ENCODE measurements around the gene MEGF9.
A peak's percentile ranks its signal among the peaks of the same experiment; 100 is the strongest.

Gene MEGF9

GRCh38 chr9:120612218-120612617 is 102.1 kb downstream of the MEGF9 start:
- Histone ChIP-seq H3K36me3 (ENCODE audit: control insufficient read depth, low read length) (no peaks in the 10 kb centered on the region), H3K4me1 (ENCODE audit: control insufficient read depth, low read length) (no peaks in the 10 kb centered on the region), H3K4me3 (ENCODE audit: low read length) (no peak overlapping the region), H3K9me3 (ENCODE audit: control insufficient read depth, insufficient read depth, low read length) (no peaks in the 10 kb centered on the region), H3K79me2 (ENCODE audit: control insufficient read depth, low read length) (no peaks in the 10 kb centered on the region), H4K20me1 (ENCODE audit: control insufficient read depth, insufficient read depth, low read depth, low read length) (no peaks in the 10 kb centered on the region), H3F3A (ENCODE audit: control insufficient read depth, insufficient read depth) (no peaks in the 10 kb centered on the region), H3K9me2 (replicated peaks; ENCODE audit: control insufficient read depth, low read length) (no peaks in the 10 kb centered on the region), H3K27me3 (ENCODE audit: control insufficient read depth, low read length) (no peaks in the 10 kb centered on the region), H3K27ac (ENCODE audit: low read depth, low read length) (no peak overlapping the region), H3K4me2 (ENCODE audit: low read length) (no peak overlapping the region)
- TF ChIP-seq EZH2phosphoT487 (IDR thresholded peaks at IDR 0.05; ENCODE audit: borderline replicate concordance, low read length) (no peak), CTCF (IDR thresholded peaks at IDR 0.05; ENCODE audit: low read depth, low read length, poor library complexity, severe bottlenecking) (peak; percentile 36)

DNA sequence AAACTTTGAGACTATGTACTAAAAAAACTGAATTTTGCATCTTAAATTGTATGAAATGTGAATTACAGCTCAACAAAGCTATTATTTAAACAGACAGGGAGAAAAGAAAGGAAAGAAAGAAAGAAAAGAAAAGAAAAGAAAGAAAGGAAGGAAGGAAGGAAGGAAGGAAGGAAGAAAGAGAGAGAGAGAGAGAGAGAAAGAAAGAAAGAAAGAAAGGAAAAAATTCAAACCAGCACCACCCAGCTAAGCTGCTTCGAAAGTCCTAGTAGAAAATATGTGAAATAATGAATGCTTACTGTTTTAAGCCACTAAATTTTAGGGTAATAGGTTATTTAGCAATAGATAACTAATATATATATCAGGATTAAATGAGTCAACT is 102.6 kb downstream of the MEGF9 start:
- H3K36me3 ChIP-seq (ENCODE audit: control insufficient read depth, low read length): no peaks in the 10 kb centered on the region
- H3K9me2 ChIP-seq (replicated peaks; ENCODE audit: control insufficient read depth, low read length): no peaks in the 10 kb centered on the region
- H3F3A ChIP-seq (ENCODE audit: control insufficient read depth, insufficient read depth): no peaks in the 10 kb centered on the region
- H3K4me1 ChIP-seq (ENCODE audit: control insufficient read depth, low read length): no peaks in the 10 kb centered on the region
- TF ChIP-seq CTCF (IDR thresholded peaks at IDR 0.05; ENCODE audit: low read depth, low read length, poor library complexity, severe bottlenecking) (no peak), EZH2phosphoT487 (IDR thresholded peaks at IDR 0.05; ENCODE audit: borderline replicate concordance, low read length) (no peak)
- no peaks in the 10 kb centered on the region for H4K20me1 ChIP-seq (ENCODE audit: control insufficient read depth, insufficient read depth, low read depth, low read length)
- H3K27me3 ChIP-seq (ENCODE audit: control insufficient read depth, low read length): no peaks in the 10 kb centered on the region
- no peak overlapping the region for H3K27ac ChIP-seq (ENCODE audit: low read depth, low read length)
- no peaks in the 10 kb centered on the region for H3K9me3 ChIP-seq (ENCODE audit: control insufficient read depth, insufficient read depth, low read length)
- no peak overlapping the region for H3K4me3 ChIP-seq (ENCODE audit: low read length)
- no peaks in the 10 kb centered on the region for H3K79me2 ChIP-seq (ENCODE audit: control insufficient read depth, low read length)
- no peak overlapping the region for H3K4me2 ChIP-seq (ENCODE audit: low read length)

- no peaks in the 10 kb centered on the region for H3K36me3 ChIP-seq (ENCODE audit: control insufficient read depth, low read length)
- no peak for TF ChIP-seq CTCF (IDR thresholded peaks at IDR 0.05; ENCODE audit: low read depth, low read length, poor library complexity, severe bottlenecking)
- no peak for TF ChIP-seq EZH2phosphoT487 (IDR thresholded peaks at IDR 0.05; ENCODE audit: borderline replicate concordance, low read length)
Measured at GRCh38 chr9:120610975-120611689, 103.1 kb downstream of the MEGF9 start.

More at GRCh38 chr9:120610975-120611689, 103.1 kb downstream of the MEGF9 start:
- Histone ChIP-seq H3K9me3 (ENCODE audit: control insufficient read depth, insufficient read depth, low read length) (no peaks in the 10 kb centered on the region), H3F3A (ENCODE audit: control insufficient read depth, insufficient read depth) (no peaks in the 10 kb centered on the region), H3K79me2 (ENCODE audit: control insufficient read depth, low read length) (no peaks in the 10 kb centered on the region), H3K4me1 (ENCODE audit: control insufficient read depth, low read length) (no peaks in the 10 kb centered on the region), H3K27me3 (ENCODE audit: control insufficient read depth, low read length) (no peaks in the 10 kb centered on the region), H3K4me2 (ENCODE audit: low read length) (no peak overlapping the region), H3K9me2 (replicated peaks; ENCODE audit: control insufficient read depth, low read length) (no peaks in the 10 kb centered on the region), H4K20me1 (ENCODE audit: control insufficient read depth, insufficient read depth, low read depth, low read length) (no peaks in the 10 kb centered on the region), H3K4me3 (ENCODE audit: low read length) (no peak overlapping the region), H3K27ac (ENCODE audit: low read depth, low read length) (no peak overlapping the region)

Measured in DOHH2 (cell line).